Suprapubic skin (tissue), 4 donors: Measurements from ENCODE around the gene PINK1. TPM values are rescaled to one million over a fixed set of nuclear protein-coding genes. Genes with fewer than 3 reads are reported as not detected.

Source experiments
- DNase-seq, 2 donors: peaks; one replicate each; pipeline ENCODE4 v3.0.0-alpha.2; 2019; ENCODE audit warnings: low spot score in 2 of 2
- H3K27ac ChIP-seq: fragments of 200-600 bp; sonication (generic); one replicate; pipeline ENCODE4 v1.5.1; 2019
- H3K27me3 ChIP-seq: fragments of 200-600 bp; sonication (generic); one replicate; pipeline ENCODE4 v1.5.1; 2019
- H3K36me3 ChIP-seq: fragments of 200-600 bp; sonication (generic); one replicate; pipeline ENCODE4 v1.5.1; 2019
- H3K4me1 ChIP-seq: fragments of 200-600 bp; sonication (generic); one replicate; pipeline ENCODE4 v1.5.1; 2019
- H3K4me3 ChIP-seq: fragments of 200-600 bp; sonication (generic); one replicate; pipeline ENCODE4 v1.5.1; 2019; ENCODE audit warnings: mild to moderate bottlenecking
- H3K9me3 ChIP-seq: fragments of 200-600 bp; sonication (generic); one replicate; pipeline ENCODE4 v1.5.1; 2019
- CTCF ChIP-seq, 2 donors: fragments of 200-600 bp in 1 of 2; fragments of 450-650 bp in 1 of 2; sonication (generic) in 1 of 2; IDR thresholded peaks; one replicate each; pipeline ENCODE4 v1.5.1; 2016 to 2019; ENCODE audit warnings: antibody characterized with exemption in 2 of 2, mild to moderate bottlenecking in 1 of 2, moderate library complexity in 1 of 2
- EP300 ChIP-seq: sonication (generic); formaldehyde crosslinking; IDR thresholded peaks from one replicate; pipeline ENCODE4 v1.6.1; 2017; ENCODE audit warnings: antibody characterized with exemption
- POLR2A ChIP-seq, 2 donors: fragments of 450-650 bp; IDR thresholded peaks; one replicate each; pipeline ENCODE4 v1.6.1; 2017; ENCODE audit warnings: antibody characterized with exemption in 2 of 2, mild to moderate bottlenecking in 2 of 2, moderate library complexity in 2 of 2
- POLR2AphosphoS5 ChIP-seq, 3 donors: sonication (generic); formaldehyde crosslinking; IDR thresholded peaks; one replicate each; pipeline ENCODE4 v1.6.1; 2017; ENCODE audit warnings: antibody characterized with exemption in 3 of 3
- WGBS: methylation state at CpG from one replicate; pipeline ENCODE4 v1.1.5; 2018; 5-methylcytosine and 5-hydroxymethylcytosine counted together
- total RNA-seq, 4 donors: library from RNA; depleted of rRNA; stranded (reverse); fragments of >200 nt; gene quantifications; one replicate each; pipeline ENCODE4 v1.1.0, GENCODE V29; 2016

PINK1 gene
- total RNA-seq, 4 donors from 2014 or later, result 91.9 to 116 (median 98.0) TPM

DNA sequence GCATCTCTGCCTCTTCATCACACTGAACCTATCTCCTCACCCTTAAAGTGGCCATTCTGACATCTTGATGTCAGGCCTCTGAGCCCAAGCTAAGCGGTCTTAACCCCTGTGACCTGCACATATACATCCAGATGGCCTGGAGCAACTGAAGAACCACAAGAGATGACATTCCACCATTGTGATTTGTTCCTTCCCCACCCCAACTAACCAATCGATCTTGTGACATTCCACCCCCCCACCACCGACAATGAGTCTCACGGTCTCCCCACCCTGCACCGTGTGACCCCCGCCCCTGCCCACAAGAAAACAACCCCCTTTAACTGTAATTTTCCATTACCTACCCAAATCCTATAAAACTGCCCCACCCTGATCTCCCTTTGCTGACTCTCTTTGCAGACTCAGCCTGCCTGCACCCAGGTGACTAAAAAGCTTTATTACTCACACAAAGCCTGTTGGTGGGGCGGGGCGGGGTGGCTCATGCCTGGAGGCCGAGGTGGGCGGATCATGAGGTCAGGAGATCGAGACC lies 21.0 kb upstream of the PINK1 start:
- peaks cover 19% of the 10 kb centered on the region for H3K4me1 ChIP-seq
- WGBS, result 53% methylated on average over 11 of the region's 11 CpGs
- H3K9me3 ChIP-seq, result no peaks in the 10 kb centered on the region
- no peak overlapping the region for H3K4me3 ChIP-seq
- no peak for DNase-seq
- H3K27me3 ChIP-seq, result no peaks in the 10 kb centered on the region
- no peaks in the 10 kb centered on the region for H3K36me3 ChIP-seq
- H3K27ac ChIP-seq, result peak overlapping the region; percentile 87
- TF ChIP-seq POLR2AphosphoS5 (IDR thresholded peaks at IDR 0.05), result no peak
- TF ChIP-seq EP300, result no peak
- TF ChIP-seq POLR2A (IDR thresholded peaks at IDR 0.05), result no peak
- TF ChIP-seq CTCF (IDR thresholded peaks at IDR 0.05), result no peak

GRCh38 chr1:20614131-20614579 lies 19.1 kb upstream of the PINK1 start:
- no peak for DNase-seq
- TF ChIP-seq EP300 (no peak), POLR2A (IDR thresholded peaks at IDR 0.05) (no peak), POLR2AphosphoS5 (IDR thresholded peaks at IDR 0.05) (no peak), CTCF (IDR thresholded peaks at IDR 0.05) (no peak)
- H3K27me3 ChIP-seq, result no peaks in the 10 kb centered on the region
- H3K4me3 ChIP-seq, result no peak overlapping the region
- 64% methylated on average over 3 of the region's 3 CpGs for WGBS
- no peaks in the 10 kb centered on the region for H3K9me3 ChIP-seq
- peaks cover 19% of the 10 kb centered on the region for H3K4me1 ChIP-seq
- peak overlapping the region; percentile 87 for H3K27ac ChIP-seq
- no peaks in the 10 kb centered on the region for H3K36me3 ChIP-seq

DNA sequence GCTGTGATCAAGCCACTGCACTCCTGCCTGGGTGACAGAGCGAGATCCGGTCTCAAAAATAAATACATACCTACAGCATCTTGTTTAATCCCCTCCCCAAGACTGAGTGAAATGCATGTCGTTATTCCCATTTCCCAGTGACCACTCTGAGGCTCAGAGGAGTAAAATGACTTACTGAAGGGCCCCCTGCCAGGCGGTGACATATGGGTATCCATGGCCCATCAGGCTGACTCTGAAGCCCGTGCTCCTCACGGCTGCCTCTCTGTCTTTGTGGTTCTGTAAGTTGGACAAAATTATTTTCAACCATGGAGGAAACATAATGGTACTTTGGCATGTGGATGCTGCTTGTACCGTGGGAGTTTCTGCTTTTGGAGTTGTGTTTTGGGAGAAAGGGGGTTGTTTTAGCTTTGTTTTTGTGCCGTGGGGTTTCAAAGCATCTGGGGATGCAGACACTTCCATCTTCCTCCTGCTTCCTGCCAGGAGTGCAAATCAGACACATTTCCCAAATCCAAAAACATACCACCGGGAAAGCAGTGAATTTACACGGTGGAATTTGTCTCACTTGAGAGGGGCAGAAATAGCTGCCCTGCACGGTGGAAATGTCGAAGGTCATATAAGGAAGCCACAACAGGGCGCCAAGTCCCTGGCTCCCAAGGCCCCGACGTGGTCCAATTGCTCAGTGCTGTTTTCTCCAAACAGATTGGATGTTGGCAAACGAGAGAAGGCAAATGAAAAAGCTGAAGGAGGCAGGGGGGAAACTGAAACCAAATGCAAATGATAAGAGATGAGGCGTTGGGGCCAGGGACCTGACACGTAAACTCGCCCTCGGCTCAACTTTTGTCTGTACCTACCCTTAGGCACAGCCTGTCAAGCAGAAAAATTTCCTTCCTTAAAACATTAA lies 17.1 kb upstream of the PINK1 start:
- Histone ChIP-seq H3K27ac (no peak overlapping the region), H3K27me3 (no peaks in the 10 kb centered on the region), H3K4me1 (peaks cover 19% of the 10 kb centered on the region), H3K36me3 (no peaks in the 10 kb centered on the region), H3K9me3 (no peaks in the 10 kb centered on the region), H3K4me3 (no peak overlapping the region)
- TF ChIP-seq POLR2A (IDR thresholded peaks at IDR 0.05), result no peak
- TF ChIP-seq EP300, result no peak
- 53% methylated on average over 19 of the region's 20 CpGs for WGBS
- DNase-seq, result no peak

- Histone ChIP-seq H3K9me3 (no peaks in the 10 kb centered on the region), H3K27ac (no peak overlapping the region), H3K27me3 (no peaks in the 10 kb centered on the region), H3K4me1 (peaks cover 19% of the 10 kb centered on the region), H3K4me3 (no peak overlapping the region), H3K36me3 (no peaks in the 10 kb centered on the region)
- DNase-seq, result no peak
- 64% methylated on average over 3 of the region's 3 CpGs for WGBS
- no peak for TF ChIP-seq POLR2AphosphoS5 (IDR thresholded peaks at IDR 0.05)
- TF ChIP-seq EP300, result no peak
These were observed 16.3 kb upstream of the PINK1 start for GRCh38 chr1:20616847-20617487.

DNA sequence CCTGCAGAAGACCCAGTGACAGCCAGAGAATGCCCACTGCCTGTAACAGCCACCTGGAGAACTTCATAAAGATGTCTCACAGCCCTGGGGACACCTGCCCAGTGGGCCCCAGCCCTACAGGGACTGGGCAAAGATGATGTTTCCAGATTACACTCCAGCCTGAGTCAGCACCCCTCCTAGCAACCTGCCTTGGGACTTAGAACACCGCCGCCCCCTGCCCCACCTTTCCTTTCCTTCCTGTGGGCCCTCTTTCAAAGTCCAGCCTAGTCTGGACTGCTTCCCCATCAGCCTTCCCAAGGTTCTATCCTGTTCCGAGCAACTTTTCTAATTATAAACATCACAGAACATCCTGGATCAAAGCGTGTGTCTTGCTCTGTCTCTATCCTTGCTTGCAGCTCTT lies 14.7 kb upstream of the PINK1 start:
- Histone ChIP-seq H3K9me3 (no peaks in the 10 kb centered on the region), H3K27me3 (no peaks in the 10 kb centered on the region), H3K4me1 (peaks cover 11% of the 10 kb centered on the region), H3K27ac (no peak overlapping the region), H3K4me3 (no peak overlapping the region), H3K36me3 (no peaks in the 10 kb centered on the region)
- DNase-seq, result no peak
- WGBS, result 56% methylated on average over 4 of the region's 4 CpGs
- TF ChIP-seq EP300 (no peak), POLR2AphosphoS5 (IDR thresholded peaks at IDR 0.05) (no peak), CTCF (IDR thresholded peaks at IDR 0.05) (no peak), POLR2A (IDR thresholded peaks at IDR 0.05) (no peak)

GRCh38 chr1:20619999-20620398 lies 13.3 kb upstream of the PINK1 start:
- H3K36me3 ChIP-seq, result no peaks in the 10 kb centered on the region
- WGBS, result 88% methylated on average over 1 of the region's 1 CpG
- TF ChIP-seq POLR2A (IDR thresholded peaks at IDR 0.05) (no peak), CTCF (IDR thresholded peaks at IDR 0.05) (no peak), EP300 (no peak), POLR2AphosphoS5 (IDR thresholded peaks at IDR 0.05) (no peak)
- H3K27me3 ChIP-seq, result no peaks in the 10 kb centered on the region
- H3K4me3 ChIP-seq, result no peak overlapping the region
- H3K9me3 ChIP-seq, result no peaks in the 10 kb centered on the region
- DNase-seq, result no peak
- peaks cover 4% of the 10 kb centered on the region for H3K4me1 ChIP-seq
- no peak overlapping the region for H3K27ac ChIP-seq
